Stimulated activated CD4-positive, alpha-beta T cell treated with anti-CD3 and anti-CD28 coated beads, Interleukin-15, amount 100 ng/mL, for 24 hours (primary cell): ENCODE data around the gene COL28A1.

Experiments
- DNase-seq: peaks from one replicate; pipeline ENCODE4 v3.0.0-alpha.2; 2020

COL28A1 gene

GRCh38 chr7:7323921-7324320 lies 211.8 kb downstream of the COL28A1 start:
- DNase-seq = no peak

GRCh38 chr7:7323352-7323751 lies 212.3 kb downstream of the COL28A1 start:
- DNase-seq = no peak

- DNase-seq = no peak
Measured at GRCh38 chr7:7321681-7322080, 214.0 kb downstream of the COL28A1 start.

- no peak for DNase-seq
Measured at GRCh38 chr7:7318601-7319000, 217.1 kb downstream of the COL28A1 start.

- DNase-seq = no peak
Measured at GRCh38 chr7:7317850-7318249, 217.8 kb downstream of the COL28A1 start.

- no peak for DNase-seq
Measured at GRCh38 chr7:7315851-7316250, 219.8 kb downstream of the COL28A1 start.

GRCh38 chr7:7312323-7312722 lies 223.3 kb downstream of the COL28A1 start:
- DNase-seq = no peak

GRCh38 chr7:7311001-7311400 lies 224.7 kb downstream of the COL28A1 start:
- DNase-seq = no peak

GRCh38 chr7:7309203-7309602 lies 226.5 kb downstream of the COL28A1 start:
- DNase-seq = no peak
